GM23338 (cell line): Measurements from ENCODE around the gene CHIC2. TPM values are rescaled to one million over a fixed set of nuclear protein-coding genes. Genes with fewer than 3 reads are reported as not detected.

Experiments
- ATAC-seq: fragments of 200-7000 bp; cut with Tn5 transposase; 3 replicates; pipeline ENCODE4 v1.9.1; 2020
- DNase-seq: peaks from one replicate; pipeline ENCODE4 v3.0.0-alpha.2; 2015; ENCODE audit warnings: low spot score
- H2AFZ ChIP-seq: fragments of 200-600 bp; sonication (generic); 2 replicates; pipeline ENCODE4 v1.8.0; 2016; ENCODE audit warnings: antibody characterized with exemption, mild to moderate bottlenecking, moderate library complexity
- H3F3A ChIP-seq: fragments of 200-600 bp; sonication (generic); replicated peaks from 2 replicates; pipeline ENCODE4 v1.8.0; 2017; ENCODE audit warnings: antibody characterized with exemption, mixed run types, low read depth
- H3K27ac ChIP-seq: fragments of 200-600 bp; sonication (generic); 2 replicates; pipeline ENCODE4 v1.6.1; 2016; ENCODE audit warnings: low read depth
- H3K27me3 ChIP-seq: fragments of 200-600 bp; sonication (generic); 2 replicates; pipeline ENCODE4 v1.8.0; 2016; ENCODE audit warnings: mild to moderate bottlenecking, mixed run types, moderate library complexity; ENCODE audit not compliant: insufficient read depth
- H3K36me3 ChIP-seq: fragments of 200-600 bp; sonication (generic); 2 replicates; pipeline ENCODE4 v1.8.0; 2016; ENCODE audit warnings: mild to moderate bottlenecking; ENCODE audit not compliant: insufficient read depth
- H3K4me1 ChIP-seq: fragments of 200-600 bp; sonication (generic); 2 replicates; pipeline ENCODE4 v1.8.0; 2016; ENCODE audit warnings: mild to moderate bottlenecking, moderate library complexity; ENCODE audit not compliant: insufficient read depth
- H3K4me2 ChIP-seq: fragments of 200-600 bp; sonication (generic); 2 replicates; pipeline ENCODE4 v1.7.1; 2017; ENCODE audit warnings: mixed run types
- H3K4me3 ChIP-seq: fragments of 200-600 bp; sonication (generic); 2 replicates; pipeline ENCODE4 v1.6.1; 2016; ENCODE audit warnings: mixed run types
- H3K79me2 ChIP-seq: fragments of 200-600 bp; sonication (generic); replicated peaks from 2 replicates; pipeline ENCODE4 v1.8.0; 2017; ENCODE audit warnings: mild to moderate bottlenecking; ENCODE audit not compliant: insufficient read depth
- H3K9me2 ChIP-seq: fragments of 200-600 bp; sonication (generic); 2 replicates; pipeline ENCODE4 v1.8.0; 2017; ENCODE audit not compliant: insufficient read depth
- H4K20me1 ChIP-seq: fragments of 200-600 bp; sonication (generic); replicated peaks from 2 replicates; pipeline ENCODE4 v1.8.0; 2017; ENCODE audit warnings: mild to moderate bottlenecking; ENCODE audit not compliant: insufficient read depth
- H3K27ac Mint-ChIP-seq: 2 replicates; pipeline ENCODE4 v1.8.0; 2020; ENCODE audit warnings: inconsistent platforms, mild to moderate bottlenecking, moderate library complexity, mixed read lengths
- H3K27me3 Mint-ChIP-seq: 3 replicates; pipeline ENCODE4 v1.8.0; 2022; ENCODE audit warnings: low read depth, mild to moderate bottlenecking, moderate library complexity, mixed read lengths, inconsistent platforms; ENCODE audit not compliant: insufficient read depth, poor library complexity
- H3K36me3 Mint-ChIP-seq: 3 replicates; pipeline ENCODE4 v1.8.0; 2021; ENCODE audit warnings: low read depth, mild to moderate bottlenecking, inconsistent platforms, moderate library complexity, mixed read lengths
- H3K4me1 Mint-ChIP-seq: 3 replicates; pipeline ENCODE4 v1.8.0; 2020; ENCODE audit warnings: mild to moderate bottlenecking, inconsistent platforms, mixed read lengths
- H3K4me3 Mint-ChIP-seq: 3 replicates; pipeline ENCODE4 v1.8.0; 2021; ENCODE audit warnings: moderate library complexity, mild to moderate bottlenecking, inconsistent platforms, mixed read lengths
- H3K9me3 Mint-ChIP-seq: 3 replicates; pipeline ENCODE4 v1.8.0; 2020; ENCODE audit warnings: moderate library complexity, mild to moderate bottlenecking, inconsistent platforms, mixed read lengths
- CREB1 ChIP-seq: fragments of 250-450 bp; sonication (Bioruptor Pico); IDR thresholded peaks from 2 replicates; pipeline ENCODE4 v1.5.0; 2020; ENCODE audit warnings: low read depth, mild to moderate bottlenecking, moderate library complexity
- CTCF ChIP-seq, 2 experiments: fragments of 200-600 bp in 1 of 2; sonication (generic) in 1 of 2; conservative IDR thresholded peaks; 2 replicates each; pipeline versions ENCODE4 v1.5.1 to v1.6.1; 2016 to 2017; ENCODE audit warnings: antibody characterized with exemption in 2 of 2, low read depth in 2 of 2, mild to moderate bottlenecking in 2 of 2, moderate library complexity in 1 of 2
- EZH2 ChIP-seq: fragments of 200-600 bp; sonication (generic); IDR thresholded peaks from one replicate; pipeline ENCODE4 v1.8.0; 2017; ENCODE audit warnings: antibody characterized with exemption, mild to moderate bottlenecking, low read depth; ENCODE audit not compliant: unreplicated experiment
- EZH2phosphoT487 ChIP-seq: fragments of 200-600 bp; sonication (generic); IDR thresholded peaks from one replicate; pipeline ENCODE4 v1.8.1; 2018; ENCODE audit warnings: antibody characterized with exemption; ENCODE audit not compliant: unreplicated experiment
- JUNB ChIP-seq: IDR thresholded peaks from one replicate; pipeline ENCODE4 v1.6.1; 2016; ENCODE audit warnings: antibody characterized with exemption; ENCODE audit not compliant: unreplicated experiment
- POLR2AphosphoS5 ChIP-seq: IDR thresholded peaks from 2 replicates; pipeline ENCODE4 v1.6.1; 2016; ENCODE audit warnings: antibody characterized with exemption, low read depth
- STAT1 ChIP-seq: IDR thresholded peaks from one replicate; pipeline ENCODE4 v1.6.1; 2016; ENCODE audit warnings: antibody characterized with exemption; ENCODE audit not compliant: unreplicated experiment
- ZNF114 ChIP-seq: fragments of 250-450 bp; sonication (Bioruptor Pico); IDR thresholded peaks from 2 replicates; pipeline ENCODE4 v1.5.0; 2020; ENCODE audit warnings: mild to moderate bottlenecking, moderate library complexity
- ZNF331 ChIP-seq: fragments of 250-450 bp; sonication (Bioruptor Pico); IDR thresholded peaks from 2 replicates; pipeline ENCODE4 v1.5.0; 2020; ENCODE audit warnings: low read depth, mild to moderate bottlenecking, moderate library complexity
- ZNF462 ChIP-seq: fragments of 250-450 bp; sonication (Bioruptor Pico); IDR thresholded peaks from 2 replicates; pipeline ENCODE4 v1.5.0; 2020; ENCODE audit warnings: mild to moderate bottlenecking, moderate library complexity
- polyA plus RNA-seq: library from polyadenylated mRNA; unstranded; fragments of >200 nt; fragmentation: Nextera tagmentation; extraction: Ambion mirVana; gene quantifications from 2 replicates; pipeline ENCODE4 v1.2.1, GENCODE V29; 2016
- total RNA-seq: library from RNA; depleted of rRNA; stranded (reverse); fragments of >200 nt; shearing (Covaris generic); gene quantifications from 2 replicates; pipeline ENCODE4 v1.2.3, GENCODE V29; 2014

CHIC2 gene
- total and polyA plus RNA-seq, 2 experiments from 2014 or later = 17.2 to 18.3 TPM

GRCh38 chr4:54099287-54099747, 34.9 kb upstream of the CHIC2 start (continued):
- TF ChIP-seq EZH2 = peak; percentile 19
- TF ChIP-seq ZNF114 (CRISPR knock-in tag) = no peak
- TF ChIP-seq JUNB = no peak
- TF ChIP-seq EZH2phosphoT487 = peak; percentile 64
- no peak for TF ChIP-seq CTCF (conservative IDR thresholded peaks at IDR 0.05; ENCODE audit: low read depth in 2 of 2)
- TF ChIP-seq POLR2AphosphoS5 = no peak
- TF ChIP-seq CREB1 (CRISPR knock-in tag) = no peak
- no peak for TF ChIP-seq ZNF331 (CRISPR knock-in tag)

GRCh38 chr4:54098375-54098774, 34.0 kb upstream of the CHIC2 start:
- DNase-seq = peak; percentile 34
- no peak for ATAC-seq
- Histone ChIP-seq H3K4me1 (peaks cover 79% of the 10 kb centered on the region), H4K20me1 (peaks cover 4% of the 10 kb centered on the region), H3K9me2 (no peaks in the 10 kb centered on the region), H3K27ac (no peak overlapping the region), H3K79me2 (no peaks in the 10 kb centered on the region), H3K27me3 (peaks cover 100% of the 10 kb centered on the region), H3K36me3 (no peaks in the 10 kb centered on the region), H3K4me2 (peak overlapping the region; percentile 87), H3F3A (peaks cover 51% of the 10 kb centered on the region), H3K4me3 (peak overlapping the region; percentile 62), H2AFZ (no peak overlapping the region)
- Mint-ChIP-seq H3K36me3 (no peaks in the 10 kb centered on the region), H3K27me3 (peaks cover 100% of the 10 kb centered on the region), H3K4me1 (peaks cover 85% of the 10 kb centered on the region), H3K9me3 (no peaks in the 10 kb centered on the region), H3K4me3 (peak overlapping the region; percentile 65; the same call in 2 of the 3 replicates), H3K27ac (no peak overlapping the region)
- no peak for TF ChIP-seq CREB1 (CRISPR knock-in tag)
- no peak for TF ChIP-seq ZNF114 (CRISPR knock-in tag)
- no peak for TF ChIP-seq EZH2phosphoT487
- TF ChIP-seq ZNF462 (CRISPR knock-in tag) = no peak
- no peak for TF ChIP-seq JUNB
- no peak for TF ChIP-seq POLR2AphosphoS5
- TF ChIP-seq STAT1 = no peak
- TF ChIP-seq EZH2 = no peak
- TF ChIP-seq CTCF (conservative IDR thresholded peaks at IDR 0.05; ENCODE audit: low read depth in 2 of 2) = no peak
- no peak for TF ChIP-seq ZNF331 (CRISPR knock-in tag)
